Middle frontal gyrus (tissue), 1 donor: Measurements from ENCODE around the gene TOX2.
"Not testable (repeated sequence)": the region's sequence is repeated elsewhere in the genome, so short reads cannot be mapped to it uniquely, and the experiment has no call there.

Source experiments
- DNase-seq: peaks from one replicate; pipeline ENCODE4 v3.0.0-alpha.2; 2015; ENCODE audit warnings: low spot score; ENCODE audit errors: extremely low spot score

The TOX2 gene

DNA sequence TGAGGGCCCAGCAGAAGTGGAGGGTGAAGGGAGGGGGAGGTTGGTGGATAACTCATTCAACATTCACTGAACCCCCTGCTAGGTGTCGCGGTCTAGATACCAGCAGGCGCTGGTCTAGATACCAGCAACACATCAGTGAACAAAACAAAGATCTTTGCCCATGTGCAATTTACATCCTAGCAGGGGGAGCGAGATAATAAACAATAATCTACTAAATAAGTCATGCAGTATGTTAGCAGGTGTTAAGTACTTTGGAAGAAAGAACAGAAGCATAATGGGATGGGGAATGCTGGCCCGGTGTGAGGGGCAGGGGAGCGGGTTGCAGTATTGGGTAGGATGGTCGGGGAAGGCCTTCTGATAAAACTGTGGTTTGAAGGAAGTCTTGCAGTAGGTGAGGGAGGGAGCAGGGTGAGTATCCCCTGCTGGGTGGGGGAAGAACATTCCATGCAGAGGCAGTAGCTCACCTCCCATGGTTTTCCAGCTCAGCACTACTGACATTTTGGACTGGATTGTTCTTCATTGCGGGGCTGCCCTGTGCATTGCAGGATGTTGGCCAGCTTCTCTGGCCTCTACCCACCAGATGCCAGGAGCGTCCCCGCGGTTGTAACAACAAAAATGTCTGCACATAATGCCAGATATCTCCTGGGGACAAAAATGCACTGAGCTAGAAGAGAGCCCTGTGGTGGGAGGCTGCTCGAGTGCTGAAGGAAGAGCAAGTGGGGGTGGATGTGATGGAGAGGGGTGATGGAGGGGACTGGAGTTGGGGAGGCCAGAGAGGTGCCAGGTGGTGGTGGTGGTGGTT lies 117.3 kb downstream of the TOX2 start:
- no peak for DNase-seq

DNA sequence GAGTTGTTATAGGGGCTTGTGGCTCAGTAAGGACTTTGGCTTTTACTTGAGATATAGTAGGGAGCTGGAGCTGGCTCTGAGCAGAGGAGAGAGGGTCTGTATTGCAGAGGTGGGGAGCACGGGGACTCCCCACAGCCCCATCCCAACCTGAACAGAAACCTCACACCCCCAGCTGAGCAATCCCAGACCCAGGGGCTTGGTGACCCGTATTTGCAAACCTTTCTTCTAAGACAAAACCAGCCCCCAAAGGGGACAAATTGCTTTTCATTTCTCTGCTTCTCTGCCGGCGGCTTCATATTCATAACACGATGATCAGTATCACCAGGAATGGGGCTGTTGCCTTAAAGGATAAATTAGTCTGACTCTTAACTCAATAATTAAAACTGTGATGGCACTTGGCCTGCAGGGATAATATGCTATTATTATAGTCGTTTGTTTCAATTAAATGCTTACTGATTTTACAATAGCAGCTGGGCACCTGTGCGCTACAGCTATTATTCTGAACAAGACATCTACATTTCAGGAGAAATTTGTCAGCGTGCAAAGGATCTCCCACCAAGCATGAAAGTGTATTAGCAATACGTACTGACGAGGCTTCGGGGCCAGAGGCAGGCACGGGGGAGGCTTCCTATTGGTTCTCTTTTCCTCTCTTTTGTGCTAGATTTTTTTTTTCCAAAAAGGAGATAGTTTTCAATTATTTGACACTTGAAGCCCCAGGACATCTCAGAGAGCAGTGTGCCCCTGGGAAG lies 118.1 kb downstream of the TOX2 start:
- no peak for DNase-seq

- DNase-seq: no peak
Measured at GRCh38 chr20:44033344-44033743, 118.7 kb downstream of the TOX2 start.

- no peak for DNase-seq
Measured at GRCh38 chr20:44033873-44034272, 119.2 kb downstream of the TOX2 start.

- no peak for DNase-seq
Measured at GRCh38 chr20:44034451-44034850, 119.8 kb downstream of the TOX2 start.

DNA sequence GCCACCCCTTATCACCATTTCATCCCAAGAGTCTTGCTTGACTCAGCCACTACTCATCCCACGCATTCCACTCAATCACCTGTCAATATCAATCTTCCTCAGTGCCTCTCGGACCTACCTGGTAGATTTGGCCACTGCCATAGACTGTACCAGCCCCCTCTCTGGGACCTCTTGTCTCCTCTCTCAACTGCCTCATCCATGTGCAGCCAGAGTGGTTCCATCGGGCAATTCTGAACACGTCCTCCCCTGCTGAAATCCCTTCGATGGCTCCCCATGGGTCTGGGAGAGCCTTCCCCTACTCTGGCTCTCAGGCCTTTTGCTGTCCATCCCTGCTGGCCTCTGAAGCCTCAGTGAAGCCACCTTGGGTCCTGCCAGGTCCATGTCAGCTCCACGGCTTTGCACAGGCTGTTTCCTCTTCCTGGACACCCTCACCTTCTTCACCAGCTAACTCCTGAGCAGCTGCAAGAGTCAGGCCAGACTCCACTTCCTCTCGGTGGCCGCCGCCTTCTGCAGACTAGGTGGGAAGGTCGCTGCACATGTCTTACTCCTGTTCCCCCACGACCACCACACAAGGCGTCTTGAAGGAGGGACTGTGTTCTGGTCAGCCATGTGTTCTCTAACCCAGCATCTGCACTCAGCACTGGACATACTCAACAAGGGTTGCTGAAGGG lies 120.4 kb downstream of the TOX2 start:
- DNase-seq: no peak

GRCh38 chr20:44035924-44036323 lies 121.3 kb downstream of the TOX2 start:
- no peak for DNase-seq

DNA sequence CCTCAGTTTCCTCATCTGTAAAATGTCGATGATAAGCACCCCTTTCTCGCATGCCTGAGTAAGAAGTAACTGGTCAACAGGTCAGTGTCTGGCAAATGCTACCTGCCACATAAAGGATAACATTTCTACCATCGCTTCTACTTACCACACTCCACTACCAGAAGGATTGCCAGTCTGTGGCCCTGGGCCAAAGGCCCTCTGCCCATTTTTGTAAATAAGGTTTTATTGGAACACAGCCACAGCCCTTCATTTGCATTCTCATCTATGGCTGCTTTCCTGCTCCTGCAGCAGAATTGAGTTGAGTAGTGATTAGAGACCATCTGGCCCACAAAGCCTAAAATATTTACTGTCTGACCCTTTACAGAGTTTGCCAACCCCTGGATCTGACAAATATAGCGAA lies 121.8 kb downstream of the TOX2 start:
- no peak for DNase-seq

DNA sequence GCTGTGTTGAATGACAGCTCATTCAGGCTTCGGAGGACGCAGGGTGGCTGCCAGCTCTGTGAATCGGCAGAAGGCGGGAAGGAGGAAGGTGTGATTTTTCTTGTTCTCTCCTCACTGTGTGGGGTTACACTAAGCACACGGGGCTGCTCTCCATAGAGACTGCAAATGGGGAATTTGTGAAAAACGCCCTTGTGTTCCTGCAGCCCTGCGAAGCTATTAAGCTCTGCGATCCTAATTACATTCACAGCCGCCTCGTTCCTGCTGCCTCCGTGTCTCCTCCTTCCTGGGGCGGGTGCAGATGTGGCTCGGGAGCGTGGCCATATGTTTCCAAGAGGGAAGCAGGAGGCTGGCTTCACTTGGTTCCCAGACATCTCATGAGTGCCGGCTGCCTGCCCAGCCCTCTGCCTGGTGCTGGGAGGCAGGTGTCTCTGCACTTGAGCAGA lies 124.0 kb downstream of the TOX2 start:
- peak; percentile 62 for DNase-seq

- no peak for DNase-seq
Measured at GRCh38 chr20:44039147-44039546, 124.5 kb downstream of the TOX2 start.

GRCh38 chr20:44039741-44040140 lies 125.1 kb downstream of the TOX2 start:
- no peak for DNase-seq

- DNase-seq: no peak
Measured at GRCh38 chr20:44040202-44040915, 125.7 kb downstream of the TOX2 start.

DNA sequence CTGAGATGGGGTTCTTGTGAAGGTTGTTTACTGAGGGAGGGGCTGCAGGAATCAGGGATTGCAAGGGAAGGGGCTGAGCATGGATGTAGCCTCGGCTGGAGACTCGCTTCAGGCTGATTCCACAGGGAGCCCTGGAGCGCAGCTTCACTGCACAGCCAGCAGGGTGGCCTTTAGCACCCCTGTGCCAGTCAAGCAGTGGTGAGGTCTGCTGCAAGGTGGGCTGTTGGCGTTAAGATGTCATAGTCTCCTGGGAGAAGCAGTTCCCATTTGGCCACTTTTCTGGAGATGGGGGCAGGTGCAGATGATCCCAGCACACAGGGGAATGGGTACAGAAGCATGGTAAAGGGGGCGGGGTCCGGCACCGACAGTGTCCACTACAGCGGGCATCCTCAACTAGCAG lies 126.3 kb downstream of the TOX2 start:
- no peak for DNase-seq

DNA sequence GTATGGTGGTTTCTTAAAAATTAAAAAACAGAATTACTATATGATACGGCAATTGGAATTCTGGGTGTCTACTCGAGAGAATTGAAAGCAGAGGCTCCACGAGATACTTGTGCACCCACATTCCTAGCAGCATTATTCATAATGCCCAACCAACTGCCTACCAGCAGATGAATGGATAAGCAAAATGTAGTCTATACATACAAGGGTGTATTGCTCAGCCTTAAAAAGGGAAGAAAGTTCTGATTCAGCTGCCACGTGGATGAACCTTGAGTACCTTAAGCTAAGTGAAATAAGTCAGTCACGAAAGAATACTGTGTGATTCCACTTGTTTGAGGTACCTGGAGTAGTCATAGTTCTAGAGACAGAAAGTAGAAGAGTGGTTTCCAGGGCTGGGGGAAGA lies 130.1 kb downstream of the TOX2 start:
- not testable (repeated sequence) for DNase-seq

GRCh38 chr20:44050327-44050726 lies 135.7 kb downstream of the TOX2 start:
- DNase-seq: no peak

DNA sequence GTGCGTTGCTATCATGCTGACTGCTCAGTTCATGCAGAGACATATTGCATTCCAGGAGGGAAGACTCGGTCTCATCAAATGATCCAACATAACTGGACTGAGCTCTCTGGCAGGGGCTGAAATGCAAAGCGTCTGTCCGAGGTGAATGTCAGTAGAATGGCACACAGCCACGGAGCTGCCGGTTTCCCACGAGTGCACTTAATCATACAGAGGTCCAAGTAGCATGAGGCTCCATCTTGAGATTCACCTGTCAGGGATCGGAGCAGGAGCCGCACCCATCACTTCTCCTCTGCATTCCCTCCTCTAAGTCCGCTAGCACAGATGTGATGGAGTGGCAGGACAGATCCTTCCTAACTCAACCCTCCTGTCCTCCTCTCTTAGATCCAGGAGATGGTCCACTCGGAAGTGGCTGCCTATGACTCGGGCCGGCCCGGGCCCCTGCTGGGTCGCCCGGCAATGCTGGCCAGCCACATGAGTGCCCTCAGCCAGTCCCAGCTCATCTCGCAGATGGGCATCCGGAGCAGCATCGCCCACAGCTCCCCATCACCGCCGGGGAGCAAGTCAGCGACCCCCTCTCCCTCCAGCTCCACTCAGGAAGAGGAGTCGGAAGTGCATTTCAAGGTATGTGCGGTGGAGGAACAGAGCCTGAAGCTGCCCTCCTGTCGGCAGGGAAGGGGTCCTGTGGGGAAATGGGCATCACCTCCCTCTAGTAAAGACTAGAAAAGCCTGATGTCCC lies 136.4 kb downstream of the TOX2 start:
- DNase-seq: no peak

GRCh38 chr20:44051661-44052000 lies 137.0 kb downstream of the TOX2 start:
- DNase-seq: no peak

DNA sequence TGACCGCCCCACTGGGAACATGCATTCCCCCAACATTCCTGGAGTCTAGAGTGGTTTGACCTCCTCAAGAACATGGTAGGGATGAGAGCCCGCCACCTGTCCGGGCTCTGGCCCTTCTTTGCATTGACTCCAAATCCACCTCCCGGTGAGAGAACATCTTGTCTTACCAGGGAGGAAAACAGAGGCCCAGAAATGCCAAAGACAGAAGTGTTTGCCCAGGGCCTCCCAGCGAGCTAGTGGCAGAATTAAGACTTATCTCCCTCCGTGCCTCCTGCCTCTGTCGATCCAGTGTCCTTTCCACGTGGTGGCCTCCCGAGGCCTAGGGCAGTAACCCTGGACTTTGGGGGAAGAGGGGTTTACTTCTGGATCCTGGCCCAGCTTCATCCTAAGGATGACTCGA lies 137.5 kb downstream of the TOX2 start:
- DNase-seq: no peak

- DNase-seq: no peak
Measured at GRCh38 chr20:44053046-44053445, 138.4 kb downstream of the TOX2 start.

DNA sequence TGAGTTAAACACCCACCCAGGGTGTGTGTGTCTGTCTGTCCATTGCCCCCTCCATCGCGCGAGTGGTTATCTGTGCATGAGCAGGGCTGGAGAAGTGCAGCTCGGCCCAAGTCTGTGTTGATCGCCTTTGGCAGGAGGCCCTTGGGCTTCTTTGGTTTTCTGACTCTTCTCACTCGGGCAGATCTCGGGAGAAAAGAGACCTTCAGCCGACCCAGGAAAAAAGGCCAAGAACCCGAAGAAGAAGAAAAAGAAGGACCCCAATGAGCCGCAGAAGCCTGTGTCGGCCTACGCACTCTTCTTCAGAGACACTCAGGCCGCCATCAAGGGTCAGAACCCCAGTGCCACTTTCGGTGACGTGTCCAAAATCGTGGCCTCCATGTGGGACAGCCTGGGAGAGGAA lies 139.5 kb downstream of the TOX2 start:
- no peak for DNase-seq

DNA sequence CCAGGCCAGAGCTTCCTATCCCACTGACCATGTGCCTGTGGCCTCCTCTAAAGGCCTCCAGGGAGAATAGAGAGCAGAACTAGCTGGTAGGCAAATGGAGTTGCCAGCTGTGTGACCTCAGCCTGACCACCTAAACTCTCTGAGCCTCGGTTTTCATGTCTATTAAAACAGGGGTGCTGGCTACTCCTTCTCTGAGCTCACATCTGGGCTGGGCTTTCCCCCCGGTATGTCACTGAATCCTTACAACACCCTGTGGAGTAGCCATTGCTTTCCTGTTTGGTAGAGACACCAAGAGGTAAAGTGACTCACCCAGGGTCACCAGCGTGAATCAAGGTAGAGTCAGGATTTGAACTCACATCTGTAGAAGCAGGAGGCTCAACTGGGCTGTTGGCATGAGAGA lies 140.2 kb downstream of the TOX2 start:
- DNase-seq: no peak
